GM19395 (cell line): ENCODE data around the gene ADPGK.
"Not testable (repeated sequence)": the region's sequence is repeated elsewhere in the genome, so short reads cannot be mapped to it uniquely, and the experiment has no call there.

Experiments
- ATAC-seq: cut with Tn5 transposase; IDR thresholded peaks from one replicate; pipeline ENCODE4 v1.9.1; 2021; ENCODE audit warnings: mild to moderate bottlenecking, moderate library complexity; ENCODE audit not compliant: unreplicated experiment

The ADPGK gene

GRCh38 chr15:72751751-72752455 lies 31.7 kb downstream of the ADPGK start:
- no peak for ATAC-seq

DNA sequence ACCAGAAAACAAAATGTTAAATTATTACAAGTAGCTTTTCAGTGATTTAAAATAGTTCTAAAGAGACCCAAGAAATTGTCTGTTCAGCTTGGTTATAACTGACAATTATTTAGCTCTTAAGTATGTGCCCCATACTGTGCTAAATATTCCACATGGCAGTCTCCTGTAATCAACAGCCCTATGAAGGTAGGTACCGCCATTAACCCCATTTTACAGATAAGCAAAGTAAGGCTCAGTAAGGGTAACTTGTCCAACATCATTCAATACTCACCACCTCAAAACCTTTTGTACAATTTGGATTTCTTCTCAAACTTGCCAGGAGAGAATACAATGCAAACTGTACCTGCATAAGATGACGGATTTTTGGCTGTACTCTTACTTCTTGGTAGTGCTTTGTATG lies 33.9 kb downstream of the ADPGK start:
- ATAC-seq: no peak

GRCh38 chr15:72740219-72740618 lies 43.3 kb downstream of the ADPGK start:
- peak; percentile 79 for ATAC-seq

DNA sequence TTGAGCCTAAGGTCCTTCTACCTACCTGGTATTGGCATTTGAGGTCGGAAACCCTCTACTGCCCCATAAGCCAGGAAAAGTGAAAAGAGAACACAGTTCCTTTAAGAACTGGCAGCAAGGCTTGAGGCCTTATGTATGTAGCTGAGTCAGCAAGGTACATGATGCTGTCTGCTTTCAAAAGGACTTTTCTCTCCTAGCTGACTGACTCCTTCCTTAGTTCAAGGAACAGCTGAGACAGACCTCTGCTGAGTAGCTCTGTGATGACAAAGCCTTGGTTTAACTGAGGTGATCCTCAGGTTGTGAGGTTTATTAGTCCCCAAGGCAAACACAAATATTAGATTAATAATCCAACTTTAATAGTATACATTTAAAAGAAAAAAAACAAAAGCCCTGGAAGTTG lies 45.8 kb downstream of the ADPGK start:
- ATAC-seq: no peak

- no peak for ATAC-seq
Observed at GRCh38 chr15:72737061-72737460, 46.5 kb downstream of the ADPGK start.

DNA sequence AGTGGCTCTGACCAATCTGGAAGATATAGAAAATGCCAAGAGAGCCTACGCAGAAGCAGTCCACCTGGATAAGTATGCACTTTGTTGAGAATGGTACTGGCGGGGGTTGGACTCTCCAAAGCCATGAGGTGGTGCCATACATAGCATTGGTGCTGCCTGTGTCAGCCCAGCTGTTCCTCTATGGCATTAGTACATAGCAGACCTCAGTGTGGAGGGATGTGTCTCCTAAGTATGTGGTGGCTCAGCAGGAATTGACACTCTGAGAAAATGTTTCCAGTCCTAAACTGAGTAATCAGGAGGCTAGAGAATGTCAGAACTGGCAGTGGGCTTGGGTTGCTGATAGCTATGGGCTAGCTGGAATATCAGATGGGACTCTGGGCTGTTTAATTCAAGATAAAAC lies 48.4 kb downstream of the ADPGK start:
- ATAC-seq: no peak

DNA sequence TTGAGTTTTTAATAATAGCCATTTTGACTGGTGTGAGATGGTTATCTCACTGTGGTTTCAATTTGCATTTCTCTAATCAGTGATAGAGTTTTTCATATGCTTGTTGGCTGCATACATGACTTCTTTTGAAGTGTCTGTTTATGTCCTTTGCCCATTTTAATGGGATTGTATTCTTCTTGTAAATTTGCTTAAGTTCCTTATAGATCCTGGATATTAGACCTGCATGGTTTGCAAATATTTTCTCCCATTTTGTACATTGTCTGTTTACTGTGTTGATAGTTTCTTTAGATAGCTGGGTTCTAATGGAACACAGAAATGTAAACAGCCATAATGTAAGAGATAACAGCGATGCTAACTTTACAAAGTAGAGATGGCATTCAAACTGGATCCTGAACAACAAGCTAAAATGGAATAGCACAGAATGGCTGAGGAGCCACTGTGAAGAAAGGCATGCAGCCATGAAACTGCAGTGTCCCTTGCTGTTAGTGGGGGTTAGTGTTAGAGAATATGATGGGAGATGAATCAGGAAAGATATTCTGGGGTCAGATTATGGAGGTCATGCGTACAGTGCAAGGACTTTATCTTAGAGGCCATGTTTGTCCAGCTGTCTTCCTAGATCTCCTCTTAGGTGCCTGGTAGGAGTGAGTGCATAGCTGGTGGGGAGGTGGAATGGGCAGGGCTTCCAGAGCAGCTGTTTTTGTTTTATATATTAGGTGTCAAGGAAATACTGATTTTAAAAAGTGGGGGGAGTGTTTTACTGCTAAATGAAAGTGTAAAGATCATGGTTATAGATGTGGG lies 49.4 kb downstream of the ADPGK start:
- no peak for ATAC-seq

DNA sequence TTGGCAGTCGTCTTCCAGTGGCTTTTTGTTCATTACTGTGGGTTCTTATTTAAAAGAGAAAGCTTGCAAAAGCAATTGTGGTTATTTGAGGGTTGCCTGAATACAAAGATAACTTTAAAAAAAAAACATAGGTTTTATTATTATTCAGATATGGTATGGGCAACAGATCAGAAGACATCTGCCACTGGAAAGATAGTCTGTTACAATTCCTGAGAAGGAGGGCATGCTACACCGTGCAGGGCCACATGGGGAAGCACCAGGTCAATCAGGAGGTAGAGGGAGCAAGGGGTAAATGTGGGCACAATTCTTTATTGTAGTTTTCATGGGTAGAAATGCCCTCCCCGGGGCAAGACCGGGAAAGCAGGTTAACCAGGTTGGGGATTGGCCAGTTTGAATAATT lies 51.0 kb downstream of the ADPGK start:
- no peak for ATAC-seq

- no peak for ATAC-seq
Observed at GRCh38 chr15:72732086-72732485, 51.5 kb downstream of the ADPGK start.

DNA sequence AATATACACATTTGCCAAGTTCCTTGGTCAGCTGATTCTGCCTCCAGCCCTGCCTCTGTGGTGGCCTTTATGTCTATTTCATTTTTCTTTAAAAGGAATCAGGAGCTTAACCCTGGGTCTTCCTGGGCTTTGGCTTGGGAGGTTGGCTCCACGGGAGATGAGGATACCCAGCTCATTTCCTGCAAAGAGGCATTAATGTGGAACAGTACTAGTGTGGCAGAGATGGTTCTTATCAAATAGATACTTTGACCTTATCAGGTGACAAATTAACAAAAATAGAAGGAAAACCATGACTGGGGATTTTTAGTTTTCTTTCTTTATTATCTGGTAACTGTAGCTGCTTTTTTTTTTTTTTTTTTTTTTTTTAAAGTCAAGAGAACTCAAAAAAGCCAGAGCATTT lies 54.7 kb downstream of the ADPGK start:
- no peak for ATAC-seq

DNA sequence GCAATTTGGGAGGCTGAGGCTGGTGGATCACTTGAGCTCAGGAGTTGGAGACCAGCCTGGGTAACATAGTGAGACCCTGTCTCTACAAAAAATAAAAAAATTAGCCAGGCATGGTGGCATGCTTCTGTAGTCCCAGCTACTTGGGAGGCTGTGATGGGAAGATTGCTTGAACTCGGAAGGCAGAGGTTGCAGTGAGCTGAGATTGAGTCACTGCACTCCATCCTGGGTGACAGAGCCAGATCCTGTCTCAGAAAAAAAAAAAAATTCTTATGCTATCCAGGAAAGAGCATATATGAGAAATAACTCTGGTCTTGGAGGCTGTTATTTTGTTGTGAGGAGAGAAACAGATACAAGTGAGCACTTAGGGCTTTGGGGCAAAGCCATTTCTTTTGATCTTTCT lies 55.3 kb downstream of the ADPGK start:
- ATAC-seq: not testable (repeated sequence)

GRCh38 chr15:72727154-72727553 lies 56.4 kb downstream of the ADPGK start:
- no peak for ATAC-seq

DNA sequence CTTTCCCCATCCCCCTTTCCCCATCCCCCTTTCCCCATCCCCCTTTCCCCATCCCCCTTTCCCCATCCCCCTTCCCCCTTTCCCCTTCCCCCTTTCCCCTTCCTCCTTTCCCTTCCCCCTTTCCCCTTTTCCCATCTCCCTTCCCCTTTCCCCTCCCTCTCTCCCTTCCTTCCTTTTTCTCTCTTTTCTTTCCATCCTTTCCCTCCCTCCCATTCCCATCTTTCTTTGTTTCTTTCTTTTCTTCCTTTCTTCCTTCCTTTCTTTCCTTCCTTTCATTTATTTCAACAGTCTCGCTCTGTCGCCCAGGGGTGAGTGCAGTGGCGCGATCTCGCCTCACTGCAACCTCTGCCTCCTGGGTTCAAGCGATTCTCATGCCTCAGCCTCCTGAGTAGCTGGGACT lies 57.7 kb downstream of the ADPGK start:
- not testable (repeated sequence) for ATAC-seq

GRCh38 chr15:72725446-72725845 lies 58.1 kb downstream of the ADPGK start:
- ATAC-seq: no peak

DNA sequence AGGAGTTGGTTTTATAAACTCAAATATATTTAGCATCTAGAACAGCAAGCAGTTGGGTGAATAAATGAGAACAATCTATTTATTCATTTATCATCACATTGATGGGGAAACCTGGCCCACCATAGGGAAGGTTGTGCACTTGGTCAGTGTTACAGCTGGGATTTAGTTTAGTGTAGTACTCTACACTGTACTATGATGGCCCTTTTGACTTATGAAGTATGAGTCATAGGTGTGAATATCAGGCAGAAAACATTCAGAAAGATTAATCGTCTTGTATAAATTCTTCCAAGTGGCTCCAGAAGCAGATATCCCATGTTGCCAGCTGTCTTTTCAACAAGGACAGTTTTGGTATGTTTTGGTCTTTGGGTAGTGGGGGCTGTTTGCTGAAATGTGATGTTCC lies 59.5 kb downstream of the ADPGK start:
- no peak for ATAC-seq

- no peak for ATAC-seq
Observed at GRCh38 chr15:72722071-72722696, 61.4 kb downstream of the ADPGK start.

DNA sequence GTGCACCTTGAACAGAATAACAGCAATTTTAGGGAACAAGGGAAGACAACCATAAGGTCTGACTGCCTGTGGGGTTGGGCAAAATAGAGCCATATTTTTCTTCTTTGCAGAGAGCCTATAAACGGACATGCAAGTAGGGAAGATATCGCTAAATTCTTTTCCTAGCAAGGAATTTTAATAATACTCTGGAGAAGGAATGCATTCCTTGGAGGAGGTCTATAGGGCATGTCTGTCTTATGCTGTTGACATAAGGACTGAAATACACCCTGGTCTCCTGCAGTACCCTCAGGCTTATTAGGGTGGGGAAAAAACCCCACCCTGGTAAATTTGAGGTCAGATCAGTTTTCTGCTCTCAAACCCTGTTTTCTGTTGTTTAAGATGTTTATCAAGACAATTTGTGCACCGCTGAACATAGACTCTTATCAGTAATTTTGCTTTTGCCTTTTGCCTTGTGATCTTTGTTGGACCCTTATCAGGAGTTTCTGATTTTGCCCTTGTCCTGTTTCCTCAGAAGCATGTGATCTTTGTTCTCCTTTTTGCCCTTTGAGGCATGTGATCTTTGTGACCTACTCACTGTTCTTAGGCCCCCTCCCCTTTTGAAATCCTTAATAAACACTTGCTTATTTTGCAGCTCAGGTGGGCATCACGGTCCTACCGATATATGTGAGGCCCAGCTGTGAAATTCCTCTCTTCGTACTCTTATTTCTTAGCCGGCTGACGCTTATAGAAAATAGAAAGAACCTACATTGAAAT lies 74.8 kb downstream of the ADPGK start:
- ATAC-seq: not testable (repeated sequence)

DNA sequence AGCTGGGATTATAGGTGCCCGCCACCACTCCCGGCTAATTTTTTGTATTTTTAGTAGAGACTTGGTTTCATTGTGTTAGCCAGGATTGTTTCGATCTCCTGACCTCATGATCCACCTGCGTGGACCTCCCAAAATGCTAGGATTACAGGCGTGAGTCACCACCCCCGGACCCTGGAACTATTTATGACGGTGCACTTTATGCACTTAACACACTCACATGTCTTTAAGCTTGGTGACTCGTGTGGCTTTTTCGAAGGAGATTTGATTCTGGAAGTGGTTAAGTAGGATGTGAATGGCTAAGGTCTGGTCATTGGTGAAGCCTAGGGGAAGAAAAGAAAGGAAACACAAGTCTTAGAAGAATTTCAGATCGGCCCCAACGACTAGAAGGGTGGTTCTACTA lies 77.3 kb downstream of the ADPGK start:
- ATAC-seq: no peak
